IPS-18a (cell line): Measurements from ENCODE around the gene WDR37.

ENCODE experiments used
- H3K27ac ChIP-seq: one replicate; pipeline ENCODE4 v1.5.1; 2013; ENCODE audit warnings: low read length
- H3K27me3 ChIP-seq: one replicate; pipeline ENCODE4 v1.6.1; 2013; ENCODE audit warnings: mild to moderate bottlenecking, low read length; ENCODE audit not compliant: control insufficient read depth, insufficient read depth
- H3K36me3 ChIP-seq: one replicate; pipeline ENCODE4 v1.6.1; 2013; ENCODE audit warnings: low read depth, low read length; ENCODE audit not compliant: control insufficient read depth
- H3K4me1 ChIP-seq: one replicate; pipeline ENCODE4 v1.6.1; 2013; ENCODE audit warnings: low read depth, low read length; ENCODE audit not compliant: control insufficient read depth
- H3K4me3 ChIP-seq: one replicate; pipeline ENCODE4 v1.5.1; 2013; ENCODE audit warnings: low read length
- H3K9ac ChIP-seq: one replicate; pipeline ENCODE4 v1.6.1; 2013; ENCODE audit warnings: mild to moderate bottlenecking, low read length, moderate library complexity
- H3K9me3 ChIP-seq: one replicate; pipeline ENCODE4 v1.6.1; 2013; ENCODE audit warnings: low read depth, low read length; ENCODE audit not compliant: control insufficient read depth

Gene WDR37

DNA sequence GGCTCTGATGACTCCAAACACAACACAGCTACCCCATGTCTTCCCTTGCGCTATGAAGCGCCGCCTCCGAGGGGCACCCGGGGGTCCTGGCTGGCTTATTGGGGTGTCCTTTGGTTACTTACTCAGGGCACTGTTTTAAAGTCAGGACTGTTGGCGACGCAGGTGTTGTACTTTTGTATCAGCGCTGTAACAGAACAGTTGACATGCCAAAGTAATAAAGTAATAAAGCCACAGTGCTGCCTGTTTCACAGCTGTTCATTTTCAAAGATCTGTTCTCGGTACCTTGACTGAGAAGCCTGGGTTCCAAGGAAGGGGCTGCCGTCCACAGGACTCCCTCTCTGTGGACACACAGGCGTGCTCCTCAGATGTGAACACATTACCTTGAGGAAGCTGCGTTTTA, 64.1 kb downstream of the WDR37 start:
- H3K4me3 ChIP-seq, result no peak overlapping the region
- no peaks in the 10 kb centered on the region for H3K9me3 ChIP-seq
- peaks cover 30% of the 10 kb centered on the region for H3K36me3 ChIP-seq

DNA sequence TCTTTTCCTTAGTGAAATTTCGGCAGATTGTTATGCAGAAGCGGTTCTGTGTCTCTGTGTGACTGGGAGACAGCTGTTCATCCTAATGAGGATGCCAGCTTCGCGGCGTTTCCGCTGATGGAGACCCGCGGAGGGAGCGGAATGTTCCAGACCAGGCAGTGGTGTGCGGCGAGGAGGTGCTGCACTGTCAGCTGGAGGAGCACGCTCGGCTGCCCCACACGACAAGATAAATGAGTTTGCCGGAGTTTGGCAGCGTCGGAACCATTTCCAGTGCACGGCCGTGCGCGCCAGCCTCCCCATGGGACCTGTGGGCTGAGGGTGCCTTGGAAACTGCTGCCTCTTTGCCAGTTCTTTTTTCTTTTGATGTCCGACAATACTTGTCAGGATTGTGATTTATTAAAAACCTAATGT, 64.6 kb downstream of the WDR37 start:
- H3K4me3 ChIP-seq, result no peak overlapping the region
- no peaks in the 10 kb centered on the region for H3K4me1 ChIP-seq
- no peaks in the 10 kb centered on the region for H3K9me3 ChIP-seq
- no peak overlapping the region for H3K9ac ChIP-seq
- peaks cover 26% of the 10 kb centered on the region for H3K36me3 ChIP-seq
- H3K27me3 ChIP-seq, result no peaks in the 10 kb centered on the region
- H3K27ac ChIP-seq, result no peak overlapping the region

More for the DNA sequence above, 64.1 kb downstream of the WDR37 start:
- Histone ChIP-seq H3K9ac (no peak overlapping the region), H3K27me3 (no peaks in the 10 kb centered on the region), H3K4me1 (no peaks in the 10 kb centered on the region), H3K27ac (no peak overlapping the region)

DNA sequence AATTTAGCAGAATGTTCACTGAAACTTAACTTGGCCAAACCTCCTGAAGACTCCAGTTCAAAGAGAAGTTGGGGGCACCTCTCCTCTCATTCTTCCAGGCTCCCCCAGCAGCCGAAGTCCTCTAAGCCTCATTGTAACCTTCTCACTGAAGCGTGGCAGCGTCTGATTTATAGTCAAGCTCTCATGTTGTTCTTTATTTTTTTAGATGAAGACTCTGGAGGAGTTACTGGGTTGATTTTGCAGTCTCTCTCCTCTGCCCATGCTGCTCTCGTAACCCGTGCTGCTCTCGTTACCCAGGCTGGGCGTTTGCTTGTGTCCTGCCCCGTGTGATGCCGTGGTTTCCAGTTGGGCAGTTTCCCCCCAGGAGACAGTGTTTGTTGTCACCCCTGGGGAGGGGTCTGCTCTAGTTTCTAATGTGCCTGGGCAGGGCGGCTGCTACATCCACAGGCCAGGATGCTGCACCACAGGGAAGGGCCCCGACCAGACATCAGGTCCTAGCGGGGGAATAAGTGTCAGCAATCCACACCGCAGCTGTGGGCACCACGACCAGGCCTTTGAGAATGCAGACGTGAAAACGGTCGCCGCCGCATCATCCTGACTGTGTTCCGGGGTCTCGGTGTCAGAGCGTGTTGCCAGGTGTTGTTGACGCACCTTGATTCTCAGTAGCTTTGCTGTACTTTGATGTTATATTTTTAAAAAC, 65.2 kb downstream of the WDR37 start:
- no peaks in the 10 kb centered on the region for H3K9me3 ChIP-seq
- no peaks in the 10 kb centered on the region for H3K4me1 ChIP-seq
- H3K27ac ChIP-seq, result no peak overlapping the region
- H3K36me3 ChIP-seq, result peaks cover 25% of the 10 kb centered on the region
- H3K27me3 ChIP-seq, result no peaks in the 10 kb centered on the region
- H3K9ac ChIP-seq, result no peak overlapping the region
- H3K4me3 ChIP-seq, result no peak overlapping the region

DNA sequence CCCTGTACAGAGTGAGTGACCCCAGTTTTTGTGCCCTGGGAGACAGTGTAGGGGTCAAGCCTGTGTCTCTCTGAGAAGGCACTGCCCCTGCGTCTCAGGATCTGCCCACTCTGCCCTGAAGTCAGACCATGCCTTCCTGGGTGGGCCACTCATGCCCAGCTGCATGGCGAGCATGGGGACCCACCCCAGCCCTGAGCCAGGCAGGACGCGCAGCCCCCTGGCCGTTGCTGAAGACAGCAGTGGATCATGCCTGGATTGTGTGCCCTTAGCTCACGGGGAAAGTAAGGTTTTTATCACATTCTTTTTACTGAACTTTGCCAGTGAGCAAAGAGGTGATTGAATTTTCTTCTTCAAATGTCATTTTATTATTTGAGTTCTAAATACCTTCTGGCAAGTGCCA, 66.2 kb downstream of the WDR37 start:
- Histone ChIP-seq H3K9ac (no peak overlapping the region), H3K4me1 (no peaks in the 10 kb centered on the region), H3K27ac (no peak overlapping the region), H3K36me3 (peaks cover 21% of the 10 kb centered on the region), H3K27me3 (no peaks in the 10 kb centered on the region), H3K4me3 (no peak overlapping the region), H3K9me3 (no peaks in the 10 kb centered on the region)

DNA sequence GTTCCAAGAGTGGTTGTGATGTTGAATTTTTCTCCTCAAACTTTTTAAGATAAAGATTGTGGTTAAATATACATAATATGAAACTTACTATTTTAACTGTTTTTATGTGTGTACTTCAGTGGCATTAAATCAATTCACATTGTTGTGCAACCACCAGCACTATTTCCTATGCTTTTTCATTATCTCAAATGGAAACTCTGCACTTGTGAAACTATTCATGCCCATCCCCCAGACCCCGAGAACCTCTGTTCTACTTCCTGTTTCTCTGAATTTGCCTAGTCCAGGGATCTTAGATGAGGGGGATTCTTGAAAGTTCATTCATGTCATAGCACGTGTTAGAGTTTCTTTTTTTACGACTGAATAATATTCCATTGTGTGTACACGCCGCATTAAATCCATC, 67.0 kb downstream of the WDR37 start:
- no peak overlapping the region for H3K9ac ChIP-seq
- H3K36me3 ChIP-seq, result peaks cover 19% of the 10 kb centered on the region
- no peaks in the 10 kb centered on the region for H3K27me3 ChIP-seq
- no peak overlapping the region for H3K4me3 ChIP-seq
- H3K9me3 ChIP-seq, result no peaks in the 10 kb centered on the region
- no peaks in the 10 kb centered on the region for H3K4me1 ChIP-seq
- H3K27ac ChIP-seq, result no peak overlapping the region

DNA sequence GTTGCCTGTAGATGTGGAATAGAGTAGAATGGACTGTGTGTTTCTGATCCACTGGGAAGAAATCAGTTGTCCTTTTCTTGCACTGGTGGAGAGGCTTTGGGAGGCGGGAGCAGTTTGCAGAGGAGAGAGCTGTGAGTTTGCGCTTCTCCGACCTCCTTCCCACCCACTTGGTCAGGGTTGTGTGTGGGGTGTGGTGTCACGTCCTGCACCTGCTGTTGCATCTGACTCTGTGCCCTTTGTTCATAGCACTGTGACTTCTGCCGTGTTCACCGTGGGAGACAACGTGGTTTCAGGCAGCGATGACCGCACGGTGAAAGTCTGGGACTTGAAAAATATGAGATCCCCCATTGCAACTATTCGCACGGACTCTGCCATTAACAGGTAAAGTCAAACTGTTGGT, 67.8 kb downstream of the WDR37 start:
- H3K9me3 ChIP-seq, result no peaks in the 10 kb centered on the region
- H3K27ac ChIP-seq, result no peak overlapping the region
- H3K9ac ChIP-seq, result no peak overlapping the region
- no peaks in the 10 kb centered on the region for H3K27me3 ChIP-seq
- no peak overlapping the region for H3K4me3 ChIP-seq
- H3K36me3 ChIP-seq, result peaks cover 13% of the 10 kb centered on the region
- H3K4me1 ChIP-seq, result no peaks in the 10 kb centered on the region

DNA sequence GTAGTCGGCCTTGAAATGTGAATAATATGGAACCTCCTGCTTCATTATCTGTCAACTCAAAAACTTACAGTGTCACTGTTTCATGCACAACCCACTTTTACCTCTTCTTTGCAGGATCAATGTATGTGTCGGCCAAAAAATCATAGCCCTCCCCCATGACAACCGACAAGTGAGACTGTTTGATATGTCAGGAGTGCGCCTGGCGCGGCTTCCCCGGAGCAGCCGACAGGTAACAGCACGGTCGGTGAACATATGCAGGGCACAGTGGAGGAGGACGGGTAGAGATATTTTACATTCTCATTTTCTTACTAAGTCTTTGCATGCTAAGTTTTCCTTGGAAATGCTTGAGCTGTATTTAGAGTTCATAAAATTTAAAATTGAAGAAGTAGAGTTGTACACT, 68.6 kb downstream of the WDR37 start:
- Histone ChIP-seq H3K9ac (no peak overlapping the region), H3K4me1 (no peaks in the 10 kb centered on the region), H3K9me3 (no peaks in the 10 kb centered on the region), H3K36me3 (peaks cover 21% of the 10 kb centered on the region), H3K4me3 (no peak overlapping the region), H3K27ac (no peak overlapping the region), H3K27me3 (no peaks in the 10 kb centered on the region)

DNA sequence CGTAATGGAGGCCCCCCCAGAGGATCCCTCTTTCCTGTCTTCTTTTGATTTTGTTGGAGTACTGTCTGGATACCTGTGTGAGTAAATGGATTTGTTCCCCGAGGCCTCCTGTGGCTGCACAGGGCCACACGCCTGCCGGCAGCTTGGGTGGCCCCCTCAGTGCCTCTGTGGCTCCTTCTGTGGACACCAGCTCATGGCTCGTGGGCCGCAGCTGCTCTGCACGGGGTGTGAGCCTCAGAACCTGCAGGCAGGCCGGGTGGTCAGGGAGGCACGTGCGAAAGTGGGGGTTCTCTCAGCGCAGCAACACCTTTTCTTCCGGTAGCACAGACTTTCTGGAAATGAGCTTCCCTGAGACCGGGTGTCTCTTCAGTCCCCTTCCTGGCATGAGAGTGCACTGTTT, 70.3 kb downstream of the WDR37 start:
- H3K9me3 ChIP-seq, result no peaks in the 10 kb centered on the region
- no peaks in the 10 kb centered on the region for H3K27me3 ChIP-seq
- H3K4me3 ChIP-seq, result no peak overlapping the region
- no peaks in the 10 kb centered on the region for H3K4me1 ChIP-seq
- no peak overlapping the region for H3K9ac ChIP-seq
- H3K27ac ChIP-seq, result no peak overlapping the region
- H3K36me3 ChIP-seq, result peaks cover 27% of the 10 kb centered on the region

DNA sequence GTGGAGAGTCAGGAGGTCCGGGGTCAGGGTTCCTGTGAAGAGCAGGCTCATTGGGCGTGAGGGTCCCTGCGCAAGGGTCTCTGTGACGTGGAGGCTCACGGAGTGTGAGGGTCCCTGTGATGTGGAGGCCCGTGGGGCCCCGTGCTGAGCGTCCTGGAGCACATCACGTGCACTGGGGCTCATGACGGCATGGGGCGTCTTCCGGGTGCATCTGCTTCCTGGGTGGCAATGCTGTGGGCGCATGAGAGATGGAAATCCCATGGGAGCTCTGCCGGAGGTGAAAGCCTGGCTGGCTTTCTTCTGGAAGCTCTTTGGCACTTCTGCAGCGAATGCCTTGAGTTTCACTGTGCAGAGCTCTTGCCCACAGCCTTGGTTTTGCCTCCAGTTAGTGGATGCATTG, 71.4 kb downstream of the WDR37 start:
- Histone ChIP-seq H3K27me3 (no peaks in the 10 kb centered on the region), H3K36me3 (peaks cover 24% of the 10 kb centered on the region), H3K9me3 (no peaks in the 10 kb centered on the region), H3K27ac (no peak overlapping the region), H3K9ac (no peak overlapping the region), H3K4me1 (no peaks in the 10 kb centered on the region), H3K4me3 (no peak overlapping the region)

DNA sequence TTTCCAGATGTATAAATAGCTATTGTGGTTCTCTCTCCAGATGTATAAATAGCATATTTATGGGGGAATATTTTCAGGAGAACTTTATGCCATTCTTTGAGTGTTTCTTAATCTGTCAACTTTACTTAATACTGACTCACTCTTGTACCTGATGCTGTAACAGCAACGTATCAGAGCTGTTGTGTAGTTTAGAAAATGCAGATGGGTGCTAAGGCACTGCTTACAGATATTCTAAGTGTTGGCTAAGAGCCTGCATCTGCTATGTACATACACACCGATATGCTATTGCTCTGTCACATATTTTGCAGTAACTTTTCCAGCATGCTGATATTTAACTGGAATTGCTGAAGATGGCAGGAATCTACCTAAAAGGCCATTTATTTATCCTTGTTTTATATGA, 71.9 kb downstream of the WDR37 start:
- Histone ChIP-seq H3K4me1 (no peaks in the 10 kb centered on the region), H3K4me3 (no peak overlapping the region), H3K27me3 (no peaks in the 10 kb centered on the region), H3K36me3 (peaks cover 24% of the 10 kb centered on the region), H3K27ac (no peak overlapping the region), H3K9ac (no peak overlapping the region), H3K9me3 (no peaks in the 10 kb centered on the region)

DNA sequence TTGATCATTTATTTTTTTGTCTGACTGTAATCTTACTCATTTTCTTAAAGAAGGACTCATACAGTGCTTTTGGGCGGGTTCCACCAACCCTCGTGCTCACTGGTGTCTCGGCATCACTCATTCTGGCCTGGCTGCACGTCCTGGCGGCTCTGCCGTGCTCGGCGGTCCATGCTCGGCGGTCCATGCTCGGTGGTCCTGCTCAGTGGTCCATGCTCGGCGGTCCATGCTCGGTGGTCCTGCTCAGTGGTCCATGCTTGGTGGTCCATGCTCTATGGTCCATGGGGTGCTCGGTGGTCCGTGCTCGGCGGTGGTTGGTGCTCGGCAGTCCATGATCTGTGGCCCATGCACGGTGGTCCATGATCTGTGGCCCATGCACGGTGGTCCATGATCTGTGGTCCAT, 72.5 kb downstream of the WDR37 start:
- no peak overlapping the region for H3K9ac ChIP-seq
- H3K9me3 ChIP-seq, result no peaks in the 10 kb centered on the region
- no peak overlapping the region for H3K27ac ChIP-seq
- H3K4me3 ChIP-seq, result no peak overlapping the region
- H3K4me1 ChIP-seq, result no peaks in the 10 kb centered on the region
- H3K27me3 ChIP-seq, result no peaks in the 10 kb centered on the region
- peaks cover 24% of the 10 kb centered on the region for H3K36me3 ChIP-seq

DNA sequence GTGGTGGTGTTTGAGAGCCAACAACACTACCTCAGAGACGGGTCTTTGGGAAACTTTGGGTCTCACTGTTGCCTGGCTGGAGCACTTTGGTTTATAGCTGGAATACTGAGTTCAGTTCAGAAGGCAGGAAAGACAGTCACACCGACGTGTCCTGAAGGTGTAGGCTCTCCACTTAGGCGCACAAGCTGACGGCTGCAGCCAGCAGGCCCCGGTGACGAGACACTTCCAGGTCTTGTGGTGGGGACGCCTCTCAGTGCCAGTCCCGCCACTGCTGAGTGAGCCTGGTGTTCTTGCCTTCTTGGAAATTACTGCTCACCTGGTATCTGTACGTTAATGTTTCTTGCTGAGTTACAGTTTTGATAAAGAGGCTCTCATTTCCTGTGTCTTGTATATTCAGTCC, 74.0 kb downstream of the WDR37 start:
- H3K27me3 ChIP-seq, result no peaks in the 10 kb centered on the region

More for the DNA sequence above, 74.0 kb downstream of the WDR37 start:
- Histone ChIP-seq H3K27ac (no peak overlapping the region), H3K9ac (no peak overlapping the region), H3K9me3 (no peaks in the 10 kb centered on the region), H3K4me1 (no peaks in the 10 kb centered on the region), H3K36me3 (peaks cover 17% of the 10 kb centered on the region), H3K4me3 (no peak overlapping the region)
